Gastroesophageal sphincter (tissue), 3 donors: ENCODE measurements around the gene ZC3H12C.

Experiments
- EP300 ChIP-seq: sonication (generic); formaldehyde crosslinking; IDR thresholded peaks from one replicate; pipeline ENCODE4 v1.6.1; 2017; ENCODE audit warnings: antibody characterized with exemption, mild to moderate bottlenecking
- POLR2A ChIP-seq, 2 donors: fragments of 450-650 bp; IDR thresholded peaks; one replicate each; pipeline ENCODE4 v1.6.1; 2017; ENCODE audit warnings: antibody characterized with exemption in 2 of 2, mild to moderate bottlenecking in 2 of 2, moderate library complexity in 1 of 2
- POLR2AphosphoS5 ChIP-seq: sonication (generic); formaldehyde crosslinking; IDR thresholded peaks from one replicate; pipeline ENCODE4 v1.6.1; 2017; ENCODE audit warnings: antibody characterized with exemption
- TF ChIP-seq, protein P1 (sequence below), 4 experiments: fragments of 200-600 bp in 2 of 4; fragments of 450-650 bp in 2 of 4; sonication (generic) in 1 of 4; IDR thresholded peaks; one replicate each; pipeline ENCODE4 v1.5.1; 2017 to 2019; ENCODE audit warnings: antibody characterized with exemption in 4 of 4, mild to moderate bottlenecking in 2 of 4, moderate library complexity in 2 of 4

DNA sequence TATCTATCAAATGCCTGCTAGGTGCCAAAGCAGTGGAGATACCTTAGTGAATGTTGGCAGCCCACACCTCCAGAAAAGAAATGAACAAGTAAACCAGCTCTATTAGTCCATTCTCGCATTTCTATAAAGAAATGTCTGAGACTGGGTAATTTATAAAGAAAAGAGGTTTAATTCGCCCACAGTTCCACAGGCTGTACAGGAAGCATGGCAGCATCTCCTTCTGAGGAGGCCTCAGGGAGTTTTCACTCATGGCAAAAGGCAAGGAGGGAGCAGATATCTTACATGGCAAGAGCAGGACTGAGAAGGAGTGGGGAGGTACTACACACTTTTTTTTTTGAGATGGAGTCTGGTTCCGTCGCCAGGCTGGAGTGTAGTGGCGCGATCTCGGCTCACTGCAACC lies 18.7 kb upstream of the ZC3H12C start:
- TF ChIP-seq, protein P1, sequence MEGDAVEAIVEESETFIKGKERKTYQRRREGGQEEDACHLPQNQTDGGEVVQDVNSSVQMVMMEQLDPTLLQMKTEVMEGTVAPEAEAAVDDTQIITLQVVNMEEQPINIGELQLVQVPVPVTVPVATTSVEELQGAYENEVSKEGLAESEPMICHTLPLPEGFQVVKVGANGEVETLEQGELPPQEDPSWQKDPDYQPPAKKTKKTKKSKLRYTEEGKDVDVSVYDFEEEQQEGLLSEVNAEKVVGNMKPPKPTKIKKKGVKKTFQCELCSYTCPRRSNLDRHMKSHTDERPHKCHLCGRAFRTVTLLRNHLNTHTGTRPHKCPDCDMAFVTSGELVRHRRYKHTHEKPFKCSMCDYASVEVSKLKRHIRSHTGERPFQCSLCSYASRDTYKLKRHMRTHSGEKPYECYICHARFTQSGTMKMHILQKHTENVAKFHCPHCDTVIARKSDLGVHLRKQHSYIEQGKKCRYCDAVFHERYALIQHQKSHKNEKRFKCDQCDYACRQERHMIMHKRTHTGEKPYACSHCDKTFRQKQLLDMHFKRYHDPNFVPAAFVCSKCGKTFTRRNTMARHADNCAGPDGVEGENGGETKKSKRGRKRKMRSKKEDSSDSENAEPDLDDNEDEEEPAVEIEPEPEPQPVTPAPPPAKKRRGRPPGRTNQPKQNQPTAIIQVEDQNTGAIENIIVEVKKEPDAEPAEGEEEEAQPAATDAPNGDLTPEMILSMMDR (IDR thresholded peaks at IDR 0.05) = no peak
- no peak for TF ChIP-seq POLR2A (IDR thresholded peaks at IDR 0.05)
- no peak for TF ChIP-seq POLR2AphosphoS5
- no peak for TF ChIP-seq EP300
